Left forelimb (tissue), 1 donor: ENCODE data around the gene SDF2.
A peak's percentile ranks its signal among the peaks of the same experiment; 100 is the strongest.
"Not testable (repeated sequence)": the region's sequence is repeated elsewhere in the genome, so short reads cannot be mapped to it uniquely, and the experiment has no call there.

Experiments used
- DNase-seq: peaks from one replicate; pipeline ENCODE4 v3.0.0-alpha.2; 2018; ENCODE audit warnings: low spot score

Gene SDF2

GRCh38 chr17:28626818-28627217, 34.9 kb downstream of the SDF2 start:
- no peak for DNase-seq

- no peak for DNase-seq
Measured at GRCh38 chr17:28624148-28624547, 37.6 kb downstream of the SDF2 start.

GRCh38 chr17:28623696-28624095, 38.0 kb downstream of the SDF2 start:
- no peak for DNase-seq

GRCh38 chr17:28622186-28622585, 39.5 kb downstream of the SDF2 start:
- no peak for DNase-seq

- DNase-seq, result no peak
Measured at GRCh38 chr17:28620010-28620409, 41.7 kb downstream of the SDF2 start.

- no peak for DNase-seq
Measured at GRCh38 chr17:28618464-28618863, 43.2 kb downstream of the SDF2 start.

GRCh38 chr17:28616281-28616680, 45.4 kb downstream of the SDF2 start:
- DNase-seq, result no peak

- DNase-seq, result no peak
Measured at GRCh38 chr17:28615260-28615940, 46.3 kb downstream of the SDF2 start.

GRCh38 chr17:28613931-28614381, 47.8 kb downstream of the SDF2 start, which contains the start of gene RSKR:
Gene RSKR (minus strand): TSS chr17:28614185. CDS start chr17:28614161, 24 bp downstream.
- no peak for DNase-seq

- DNase-seq, result no peak
Measured at GRCh38 chr17:28612936-28613872, 48.5 kb downstream of the SDF2 start.

- no peak for DNase-seq
Measured at GRCh38 chr17:28612531-28612930, 49.2 kb downstream of the SDF2 start.

GRCh38 chr17:28610376-28610775, 51.3 kb downstream of the SDF2 start:
- DNase-seq, result no peak

- not testable (repeated sequence) for DNase-seq
Measured at GRCh38 chr17:28604031-28604430, 57.7 kb downstream of the SDF2 start.

- DNase-seq, result peak; percentile 68
Measured at GRCh38 chr17:28599311-28600184, 62.2 kb downstream of the SDF2 start.

GRCh38 chr17:28598799-28599310, 62.9 kb downstream of the SDF2 start, which contains the start of gene SPAG5:
Gene SPAG5 (minus strand): TSS chr17:28599025. CDS start chr17:28598946, 79 bp downstream.
- DNase-seq, result peak; percentile 95

- DNase-seq, result no peak
Measured at GRCh38 chr17:28598389-28598788, 63.3 kb downstream of the SDF2 start.
